ENCODE data around the gene CSNK1D.

CSNK1D gene

DNA sequence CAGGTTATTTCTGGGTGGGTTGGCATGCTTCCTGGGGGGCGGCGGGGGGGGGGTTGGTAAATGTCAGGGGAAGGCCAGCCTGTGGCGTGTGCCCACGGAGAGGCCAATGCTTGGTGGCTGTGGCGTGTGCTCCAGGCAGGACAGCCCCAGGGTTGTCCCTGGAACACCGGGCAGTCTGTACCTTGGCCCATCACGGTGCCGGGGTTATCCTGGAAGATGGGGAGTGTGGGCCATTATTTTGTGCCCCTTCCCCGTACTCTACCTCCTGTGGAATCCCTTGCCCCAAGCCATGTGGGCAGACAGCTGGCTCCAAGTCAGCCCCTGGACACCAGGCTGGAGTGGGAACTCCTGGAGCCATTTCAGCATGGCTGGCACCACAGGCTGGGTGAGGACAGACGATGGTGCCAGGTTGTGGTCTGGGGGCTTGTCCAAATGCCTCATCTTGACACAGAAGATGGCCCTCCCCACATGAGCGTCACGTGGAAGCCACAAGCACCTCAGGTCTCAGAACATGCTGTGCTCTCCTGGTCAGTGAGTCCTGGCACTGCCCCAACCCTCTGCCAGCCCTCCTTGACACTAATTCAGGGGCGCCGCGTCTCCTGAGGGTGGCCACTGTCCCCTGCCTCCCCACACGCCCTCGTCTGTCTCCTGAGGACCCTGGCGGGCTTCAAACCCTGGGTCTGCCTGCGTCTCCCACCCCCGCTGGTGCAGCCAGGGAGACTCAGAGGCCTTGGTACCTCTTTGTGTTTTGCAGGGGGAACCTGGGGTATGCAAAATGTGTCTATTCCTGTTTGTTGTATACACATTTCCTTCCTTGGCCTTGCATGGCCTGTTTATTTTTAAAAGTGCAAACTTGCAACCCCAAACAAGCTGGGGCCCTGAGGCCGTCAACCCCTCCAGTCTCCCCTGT, 40.4 kb downstream of the CSNK1D start:
- H3K36me3 ChIP-seq (ENCODE audit: control insufficient read depth in 1 of 2, insufficient read depth in 2 of 2, low read length in 2 of 2), result peaks cover 19 to 29% of the 10 kb centered on the region in 2 experiments
- H3K4ac ChIP-seq (ENCODE audit: low read depth, low read length), result no peak overlapping the region
- no peak overlapping the region for H2BK5ac ChIP-seq (ENCODE audit: low read depth, low read length, poor library complexity)
- no peak overlapping the region for H4K91ac ChIP-seq (ENCODE audit: low read depth, low read length)
- H2AK5ac ChIP-seq (ENCODE audit: low read length), result no peak overlapping the region
- no CpG with 5 or more reads among the region's 21 CpGs for WGBS (ENCODE audit: extremely low coverage, insufficient coverage, insufficient read length)
- no peak overlapping the region for H4K8ac ChIP-seq (ENCODE audit: low read depth, low read length)
- no peak overlapping the region for H3K23ac ChIP-seq (ENCODE audit: low read length)
- H3K9me3 ChIP-seq (ENCODE audit: insufficient read depth, low read depth, low read length), result no peaks in the 10 kb centered on the region
- H3K4me2 ChIP-seq (ENCODE audit: low read length), result no peak overlapping the region
- peaks cover 42 to 55% of the 10 kb centered on the region in 2 experiments for H3K4me1 ChIP-seq (ENCODE audit: control insufficient read depth in 1 of 2, insufficient read depth in 2 of 2, low read length in 2 of 2)
- peak in 1 of 2 donors; percentile 7 for DNase-seq
- peak overlapping the region; percentile 28 for H2BK120ac ChIP-seq (ENCODE audit: insufficient read depth, low read length, poor library complexity)
- H3K9ac ChIP-seq (ENCODE audit: low read length), result no peak overlapping the region
- no peak overlapping the region for H3K18ac ChIP-seq (ENCODE audit: low read length)
- H3K27ac ChIP-seq (ENCODE audit: low read depth, low read length), result no peak overlapping the region
- no peak overlapping the region for H3K14ac ChIP-seq (ENCODE audit: low read length)
- no peak overlapping the region for H4K12ac ChIP-seq (ENCODE audit: low read depth, low read length)
- H2AFZ ChIP-seq (ENCODE audit: insufficient read depth, low read length, poor library complexity), result no peak overlapping the region
- H3K79me2 ChIP-seq (ENCODE audit: control insufficient read depth, insufficient read depth, low read length, poor library complexity), result peaks cover 16% of the 10 kb centered on the region
- peaks cover 14% of the 10 kb centered on the region for H3K27me3 ChIP-seq (ENCODE audit: insufficient read depth, low read length)
- no peak overlapping the region for H3K4me3 ChIP-seq (ENCODE audit: low read depth, low read length)
- no peak overlapping the region for H2BK12ac ChIP-seq (ENCODE audit: low read length)
- peaks cover 24% of the 10 kb centered on the region for H3K79me1 ChIP-seq (ENCODE audit: low read length)

DNA sequence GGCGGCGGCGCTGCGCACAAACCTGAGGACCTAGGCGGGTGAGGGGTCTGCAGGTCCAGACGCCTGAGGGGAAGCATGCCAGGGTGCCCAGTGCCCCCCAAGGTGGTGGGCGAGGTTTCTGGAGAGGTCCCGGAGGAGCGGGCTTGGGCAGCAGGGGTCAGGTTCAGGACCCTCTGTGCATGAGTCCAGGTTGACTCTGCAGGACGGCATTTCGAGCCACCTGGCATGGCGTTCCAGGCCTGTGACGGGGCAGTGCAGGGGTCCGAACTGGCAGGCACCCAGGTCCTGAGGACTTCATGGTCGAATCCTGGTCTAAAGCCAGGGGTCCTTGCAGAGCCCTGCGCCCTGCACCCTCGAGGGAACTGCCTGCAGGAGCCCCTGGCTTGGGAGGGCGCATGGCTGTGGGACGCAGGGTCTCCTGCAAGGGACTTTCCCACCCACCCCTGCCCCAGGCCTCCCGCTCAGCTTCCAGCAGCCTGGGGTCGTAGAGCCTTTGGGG, 41.1 kb downstream of the CSNK1D start:
- Histone ChIP-seq H2BK5ac (ENCODE audit: low read depth, low read length, poor library complexity) (no peak overlapping the region), H3K27me3 (ENCODE audit: insufficient read depth, low read length) (peaks cover 15% of the 10 kb centered on the region), H3K4me3 (ENCODE audit: low read depth, low read length) (no peak overlapping the region), H3K9ac (ENCODE audit: low read length) (no peak overlapping the region), H2AFZ (ENCODE audit: insufficient read depth, low read length, poor library complexity) (no peak overlapping the region), H3K14ac (ENCODE audit: low read length) (peak overlapping the region; percentile 33), H2AK5ac (ENCODE audit: low read length) (peak overlapping the region; percentile 45), H3K9me3 (ENCODE audit: insufficient read depth, low read depth, low read length) (no peaks in the 10 kb centered on the region), H4K12ac (ENCODE audit: low read depth, low read length) (no peak overlapping the region), H2BK12ac (ENCODE audit: low read length) (peak overlapping the region; percentile 25), H3K18ac (ENCODE audit: low read length) (peak overlapping the region; percentile 25), H2BK120ac (ENCODE audit: insufficient read depth, low read length, poor library complexity) (peak overlapping the region; percentile 14), H3K79me1 (ENCODE audit: low read length) (peaks cover 25% of the 10 kb centered on the region), H3K36me3 (ENCODE audit: control insufficient read depth in 1 of 2, insufficient read depth in 2 of 2, low read length in 2 of 2) (peaks cover 13 to 21% of the 10 kb centered on the region in 2 experiments), H4K91ac (ENCODE audit: low read depth, low read length) (peak overlapping the region; percentile 94), H3K4me2 (ENCODE audit: low read length) (peak overlapping the region; percentile 93), H3K4ac (ENCODE audit: low read depth, low read length) (peak overlapping the region; percentile 7), H3K79me2 (ENCODE audit: control insufficient read depth, insufficient read depth, low read length, poor library complexity) (peaks cover 16% of the 10 kb centered on the region), H3K23ac (ENCODE audit: low read length) (no peak overlapping the region), H3K27ac (ENCODE audit: low read depth, low read length) (peak overlapping the region; percentile 58), H4K8ac (ENCODE audit: low read depth, low read length) (peak overlapping the region; percentile 92), H3K4me1 (ENCODE audit: control insufficient read depth in 1 of 2, insufficient read depth in 2 of 2, low read length in 2 of 2) (peaks cover 42 to 55% of the 10 kb centered on the region in 2 experiments)
- DNase-seq, result peak in 1 of 2 donors; percentile 6
- no CpG with 5 or more reads among the region's 21 CpGs for WGBS (ENCODE audit: extremely low coverage, insufficient coverage, insufficient read length)

DNA sequence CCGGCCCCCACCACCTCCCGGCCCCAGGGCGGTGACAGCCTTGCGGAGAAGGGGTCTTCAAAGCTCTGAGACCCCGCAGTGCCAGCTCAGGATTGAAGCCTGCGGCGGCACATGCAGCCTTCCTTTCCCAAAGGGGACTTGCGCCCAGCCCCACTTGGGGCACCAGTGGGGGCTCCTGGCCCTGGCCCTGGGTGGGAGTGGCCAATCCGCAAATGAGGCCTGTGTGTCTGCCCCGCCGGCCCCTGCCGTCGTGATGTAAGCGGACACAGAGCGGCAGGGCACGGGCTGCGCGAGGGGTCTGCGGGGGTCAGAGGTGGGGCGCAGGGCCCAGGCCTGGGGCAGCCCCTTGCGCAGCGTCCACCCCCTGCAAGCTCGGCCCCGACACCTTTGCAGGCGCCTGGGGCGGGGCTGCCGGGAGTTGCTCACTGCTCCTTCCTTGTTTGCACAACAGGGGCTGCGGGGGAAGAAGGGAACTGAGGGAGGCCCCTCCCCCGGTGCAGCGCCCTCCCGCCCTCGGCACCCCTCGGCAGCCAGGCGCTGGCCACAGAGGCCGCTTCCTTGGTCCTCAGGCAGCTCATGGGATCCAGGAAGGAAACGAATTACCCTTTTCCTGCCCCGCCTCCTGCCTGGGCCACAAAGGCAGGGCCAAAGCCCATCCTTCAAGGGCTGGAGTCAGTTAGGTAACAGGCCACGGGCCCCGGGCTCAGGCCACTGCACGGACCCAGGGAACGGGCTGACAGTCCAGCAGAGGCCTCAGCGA, 41.8 kb downstream of the CSNK1D start:
- Histone ChIP-seq H3K4ac (ENCODE audit: low read depth, low read length) (peak overlapping the region; percentile 84), H3K4me3 (ENCODE audit: low read depth, low read length) (peak overlapping the region; percentile 55), H4K8ac (ENCODE audit: low read depth, low read length) (peak overlapping the region; percentile 92), H3K79me2 (ENCODE audit: control insufficient read depth, insufficient read depth, low read length, poor library complexity) (peaks cover 16% of the 10 kb centered on the region), H3K36me3 (ENCODE audit: control insufficient read depth in 1 of 2, insufficient read depth in 2 of 2, low read length in 2 of 2) (peaks cover 7 to 15% of the 10 kb centered on the region in 2 experiments), H3K79me1 (ENCODE audit: low read length) (peaks cover 25% of the 10 kb centered on the region), H3K4me1 (ENCODE audit: control insufficient read depth in 1 of 2, insufficient read depth in 2 of 2, low read length in 2 of 2) (peaks cover 41 to 55% of the 10 kb centered on the region in 2 experiments), H3K18ac (ENCODE audit: low read length) (peak overlapping the region; percentile 70), H3K9ac (ENCODE audit: low read length) (no peak overlapping the region), H2AFZ (ENCODE audit: insufficient read depth, low read length, poor library complexity) (peak overlapping the region; percentile 74), H3K14ac (ENCODE audit: low read length) (peak overlapping the region; percentile 50), H3K23ac (ENCODE audit: low read length) (no peak overlapping the region), H3K27ac (ENCODE audit: low read depth, low read length) (peak overlapping the region; percentile 58), H2BK12ac (ENCODE audit: low read length) (peak overlapping the region; percentile 37), H2BK5ac (ENCODE audit: low read depth, low read length, poor library complexity) (peak overlapping the region; percentile 49), H4K12ac (ENCODE audit: low read depth, low read length) (peak overlapping the region; percentile 86), H2AK5ac (ENCODE audit: low read length) (peak overlapping the region; percentile 66), H3K9me3 (ENCODE audit: insufficient read depth, low read depth, low read length) (no peaks in the 10 kb centered on the region), H3K27me3 (ENCODE audit: insufficient read depth, low read length) (peaks cover 15% of the 10 kb centered on the region), H3K4me2 (ENCODE audit: low read length) (peak overlapping the region; percentile 93), H2BK120ac (ENCODE audit: insufficient read depth, low read length, poor library complexity) (peak overlapping the region; percentile 78), H4K91ac (ENCODE audit: low read depth, low read length) (peak overlapping the region; percentile 94)
- WGBS (ENCODE audit: extremely low coverage, insufficient coverage, insufficient read length), result no CpG with 5 or more reads among the region's 42 CpGs
- peak; percentile 76 to 79 for DNase-seq

DNA sequence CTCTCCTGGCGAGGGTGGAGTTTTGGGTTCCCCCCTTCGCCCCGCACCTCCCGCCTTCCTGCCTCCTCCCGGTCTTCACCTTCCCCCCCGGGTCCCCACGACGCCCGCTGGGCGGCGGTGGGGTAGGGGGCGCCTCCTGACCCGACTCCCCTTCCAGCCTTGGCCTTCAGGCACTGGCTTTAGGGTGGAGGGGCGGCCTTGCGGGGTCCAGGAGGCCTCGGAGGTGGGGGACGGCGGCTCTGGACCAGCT, 42.3 kb downstream of the CSNK1D start:
- peak overlapping the region; percentile 74 for H2AFZ ChIP-seq (ENCODE audit: insufficient read depth, low read length, poor library complexity)
- H3K23ac ChIP-seq (ENCODE audit: low read length), result no peak overlapping the region
- H4K8ac ChIP-seq (ENCODE audit: low read depth, low read length), result peak overlapping the region; percentile 92
- DNase-seq, result no peak
- peaks cover 25% of the 10 kb centered on the region for H3K79me1 ChIP-seq (ENCODE audit: low read length)
- peak overlapping the region; percentile 84 for H3K4ac ChIP-seq (ENCODE audit: low read depth, low read length)
- peak overlapping the region; percentile 50 for H3K14ac ChIP-seq (ENCODE audit: low read length)
- H3K27me3 ChIP-seq (ENCODE audit: insufficient read depth, low read length), result peaks cover 15% of the 10 kb centered on the region
- peak overlapping the region; percentile 86 for H4K12ac ChIP-seq (ENCODE audit: low read depth, low read length)
- H3K18ac ChIP-seq (ENCODE audit: low read length), result peak overlapping the region; percentile 70
- peak overlapping the region; percentile 58 for H3K27ac ChIP-seq (ENCODE audit: low read depth, low read length)
- H2AK5ac ChIP-seq (ENCODE audit: low read length), result peak overlapping the region; percentile 66
- peak overlapping the region; percentile 49 for H2BK5ac ChIP-seq (ENCODE audit: low read depth, low read length, poor library complexity)
- peaks cover 16% of the 10 kb centered on the region for H3K79me2 ChIP-seq (ENCODE audit: control insufficient read depth, insufficient read depth, low read length, poor library complexity)
- peak overlapping the region; percentile 37 for H2BK12ac ChIP-seq (ENCODE audit: low read length)
- H3K4me3 ChIP-seq (ENCODE audit: low read depth, low read length), result peak overlapping the region; percentile 55
- H2BK120ac ChIP-seq (ENCODE audit: insufficient read depth, low read length, poor library complexity), result peak overlapping the region; percentile 78
- no peaks in the 10 kb centered on the region for H3K9me3 ChIP-seq (ENCODE audit: insufficient read depth, low read depth, low read length)
- WGBS (ENCODE audit: extremely low coverage, insufficient coverage, insufficient read length), result no CpG with 5 or more reads among the region's 18 CpGs
- no peak overlapping the region for H3K9ac ChIP-seq (ENCODE audit: low read length)
- peak overlapping the region; percentile 94 for H4K91ac ChIP-seq (ENCODE audit: low read depth, low read length)
- H3K4me2 ChIP-seq (ENCODE audit: low read length), result peak overlapping the region; percentile 93
- peaks cover 39 to 55% of the 10 kb centered on the region in 2 experiments for H3K4me1 ChIP-seq (ENCODE audit: control insufficient read depth in 1 of 2, insufficient read depth in 2 of 2, low read length in 2 of 2)
- peaks cover 4 to 11% of the 10 kb centered on the region in 2 experiments for H3K36me3 ChIP-seq (ENCODE audit: control insufficient read depth in 1 of 2, insufficient read depth in 2 of 2, low read length in 2 of 2)
